Tibial nerve (tissue), 4 donors: ENCODE results near the gene REPS1. TPM values are rescaled to one million over a fixed set of nuclear protein-coding genes. Genes with fewer than 3 reads are reported as not detected.

Experiments used
- DNase-seq, 2 donors: peaks; one replicate each; pipeline ENCODE4 v3.0.0-alpha.2; 2019; ENCODE audit warnings: low spot score in 2 of 2
- H3K27ac ChIP-seq, 4 donors: fragments of 200-600 bp; sonication (generic) in 3 of 4; one replicate each; pipeline ENCODE4 v1.5.1; 2017 to 2019; ENCODE audit warnings: mild to moderate bottlenecking in 1 of 4
- H3K27me3 ChIP-seq, 2 donors: fragments of 200-600 bp; sonication (generic) in 1 of 2; one replicate each; pipeline versions ENCODE4 v1.5.1 to v1.6.0; 2017 to 2019
- H3K36me3 ChIP-seq, 3 donors: fragments of 200-600 bp; sonication (generic); one replicate each; pipeline ENCODE4 v1.5.1; 2018 to 2019
- H3K4me1 ChIP-seq, 4 donors: fragments of 200-600 bp; sonication (generic) in 3 of 4; one replicate each; pipeline ENCODE4 v1.5.1; 2017 to 2019
- H3K4me3 ChIP-seq, 4 donors: fragments of 200-600 bp; sonication (generic) in 3 of 4; one replicate each; pipeline ENCODE4 v1.5.1; 2017 to 2019; ENCODE audit warnings: mild to moderate bottlenecking in 1 of 4, moderate library complexity in 1 of 4
- H3K9me3 ChIP-seq, 4 donors: fragments of 200-600 bp; sonication (generic) in 3 of 4; one replicate each; pipeline ENCODE4 v1.5.1; 2017 to 2019
- CTCF ChIP-seq, 5 experiments: fragments of 200-600 bp in 3 of 5; fragments of 450-650 bp in 2 of 5; sonication (generic) in 3 of 5; IDR thresholded peaks; one replicate each; pipeline ENCODE4 v1.5.1; 2016 to 2019; ENCODE audit warnings: antibody characterized with exemption in 5 of 5, mild to moderate bottlenecking in 3 of 5, moderate library complexity in 2 of 5
- EP300 ChIP-seq, 2 donors: sonication (generic); formaldehyde crosslinking; IDR thresholded peaks; one replicate each; pipeline ENCODE4 v1.6.1; 2017; ENCODE audit warnings: antibody characterized with exemption in 2 of 2, mild to moderate bottlenecking in 1 of 2
- POLR2A ChIP-seq, 2 donors: fragments of 450-650 bp; IDR thresholded peaks; one replicate each; pipeline ENCODE4 v1.6.1; 2017; ENCODE audit warnings: antibody characterized with exemption in 2 of 2, mild to moderate bottlenecking in 2 of 2, moderate library complexity in 2 of 2
- WGBS, 2 donors: methylation state at CpG; one replicate each; pipeline ENCODE4 v1.1.5; 2018; 5-methylcytosine and 5-hydroxymethylcytosine counted together
- total RNA-seq, 4 donors: library from RNA; depleted of rRNA; stranded (reverse); fragments of >200 nt; gene quantifications; one replicate each; pipeline ENCODE4 v1.1.0, GENCODE V29; 2016

The REPS1 gene
- total RNA-seq, 4 donors from 2014 or later = 31.0 to 66.0 (median 50.6) TPM

- no peaks in the 10 kb centered on the region for H3K9me3 ChIP-seq
- 95% methylated on average over 5 of the region's 5 CpGs for WGBS, 2 donors
- H3K4me3 ChIP-seq = no peak overlapping the region
- H3K27me3 ChIP-seq = no peaks in the 10 kb centered on the region
- no peaks in the 10 kb centered on the region for H3K36me3 ChIP-seq
- no peak overlapping the region for H3K27ac ChIP-seq
- TF ChIP-seq POLR2A (IDR thresholded peaks at IDR 0.05) = no peak
- no peak for TF ChIP-seq EP300 (IDR thresholded peaks at IDR 0.05)
- TF ChIP-seq CTCF (IDR thresholded peaks at IDR 0.05) = no peak
- peaks cover 0 to 55% (median 10%) of the 10 kb centered on the region in 4 donors for H3K4me1 ChIP-seq
- no peak for DNase-seq
Observed at GRCh38 chr6:138979813-138980668, 8.0 kb downstream of the REPS1 start.

GRCh38 chr6:138979365-138979764 is 8.7 kb downstream of the REPS1 start:
- Histone ChIP-seq H3K36me3 (no peaks in the 10 kb centered on the region), H3K27me3 (no peaks in the 10 kb centered on the region), H3K9me3 (no peaks in the 10 kb centered on the region), H3K4me3 (no peak overlapping the region), H3K27ac (no peak overlapping the region), H3K4me1 (peaks cover 0 to 55% (median 11%) of the 10 kb centered on the region in 4 donors)
- no peak for DNase-seq
- WGBS, 2 donors = 78 to 81% methylated on average over 2 of the region's 2 CpGs
- no peak for TF ChIP-seq CTCF (IDR thresholded peaks at IDR 0.05)
- TF ChIP-seq POLR2A (IDR thresholded peaks at IDR 0.05) = no peak
- no peak for TF ChIP-seq EP300 (IDR thresholded peaks at IDR 0.05)

- Histone ChIP-seq H3K36me3 (no peaks in the 10 kb centered on the region), H3K27me3 (no peaks in the 10 kb centered on the region), H3K27ac (no peak overlapping the region), H3K9me3 (no peaks in the 10 kb centered on the region), H3K4me3 (no peak overlapping the region), H3K4me1 (peaks cover 0 to 59% (median 15%) of the 10 kb centered on the region in 4 donors)
- TF ChIP-seq POLR2A (IDR thresholded peaks at IDR 0.05) = no peak
- TF ChIP-seq CTCF (IDR thresholded peaks at IDR 0.05) = no peak
- TF ChIP-seq EP300 (IDR thresholded peaks at IDR 0.05) = no peak
- WGBS, 2 donors = 91 to 97% methylated on average over 4 of the region's 4 CpGs
- no peak for DNase-seq
Observed at GRCh38 chr6:138978229-138978628, 9.8 kb downstream of the REPS1 start.

- no peaks in the 10 kb centered on the region for H3K9me3 ChIP-seq
- 97% methylated on average over 1 of the region's 1 CpG for WGBS, 2 donors
- H3K36me3 ChIP-seq = no peaks in the 10 kb centered on the region
Observed at GRCh38 chr6:138977646-138978167, 10.3 kb downstream of the REPS1 start.

GRCh38 chr6:138977242-138977641 is 10.8 kb downstream of the REPS1 start:
- no peak for DNase-seq
- H3K4me1 ChIP-seq = peaks cover 0 to 59% (median 17%) of the 10 kb centered on the region in 4 donors
- WGBS, 2 donors = 100% methylated on average over 2 of the region's 2 CpGs
- TF ChIP-seq EP300 (IDR thresholded peaks at IDR 0.05) (no peak), POLR2A (IDR thresholded peaks at IDR 0.05) (no peak), CTCF (IDR thresholded peaks at IDR 0.05) (no peak)
- no peaks in the 10 kb centered on the region for H3K27me3 ChIP-seq
- no peaks in the 10 kb centered on the region for H3K9me3 ChIP-seq
- H3K27ac ChIP-seq = no peak overlapping the region
- H3K36me3 ChIP-seq = no peaks in the 10 kb centered on the region
- no peak overlapping the region for H3K4me3 ChIP-seq

More at GRCh38 chr6:138977646-138978167, 10.3 kb downstream of the REPS1 start:
- no peak for TF ChIP-seq EP300 (IDR thresholded peaks at IDR 0.05)
- no peak for TF ChIP-seq POLR2A (IDR thresholded peaks at IDR 0.05)
- no peak overlapping the region for H3K4me3 ChIP-seq
- no peak overlapping the region for H3K27ac ChIP-seq
- peaks cover 0 to 59% (median 17%) of the 10 kb centered on the region in 4 donors for H3K4me1 ChIP-seq
- H3K27me3 ChIP-seq = no peaks in the 10 kb centered on the region
- no peak for DNase-seq
